NCI-H1436 treated with DMSO at 0.1 percent for 48 hours (cell line): Measurements from ENCODE around the gene PUM1.

Source experiments
- DNase-seq: peaks from one replicate; lab custom pipeline; 2025; lab: John Stamatoyannopoulos, UW

Gene PUM1

GRCh38 chr1:31029026-31029425 is 36.5 kb downstream of the PUM1 start:
- DNase-seq, result no peak

GRCh38 chr1:31027693-31028526 is 37.6 kb downstream of the PUM1 start:
- DNase-seq, result no peak

GRCh38 chr1:31022259-31022658 is 43.3 kb downstream of the PUM1 start:
- no peak for DNase-seq

GRCh38 chr1:31020007-31020790 is 45.3 kb downstream of the PUM1 start:
- no peak for DNase-seq

- DNase-seq, result no peak
Observed at GRCh38 chr1:31019401-31019800, 46.1 kb downstream of the PUM1 start.

GRCh38 chr1:31016868-31017267 is 48.6 kb downstream of the PUM1 start:
- no peak for DNase-seq

GRCh38 chr1:31013187-31013864 is 52.2 kb downstream of the PUM1 start:
- DNase-seq, result no peak

GRCh38 chr1:31012210-31012924 is 53.1 kb downstream of the PUM1 start:
- no peak for DNase-seq

- DNase-seq, result no peak
Observed at GRCh38 chr1:31011719-31012118, 53.8 kb downstream of the PUM1 start.

GRCh38 chr1:31010086-31010989 is 55.2 kb downstream of the PUM1 start:
- DNase-seq, result no peak

- DNase-seq, result no peak
Observed at GRCh38 chr1:31007462-31007991, 58.0 kb downstream of the PUM1 start.

- DNase-seq, result no peak
Observed at GRCh38 chr1:31006747-31007146, 58.8 kb downstream of the PUM1 start.

GRCh38 chr1:31005617-31006166 is 59.8 kb downstream of the PUM1 start:
- no peak for DNase-seq

- no peak for DNase-seq
Observed at GRCh38 chr1:31005198-31005597, 60.3 kb downstream of the PUM1 start.

GRCh38 chr1:31004231-31004621 is 61.3 kb downstream of the PUM1 start:
- DNase-seq, result no peak

- DNase-seq, result no peak
Observed at GRCh38 chr1:31003613-31004230, 61.8 kb downstream of the PUM1 start.

- DNase-seq, result no peak
Observed at GRCh38 chr1:31000301-31000700, 65.2 kb downstream of the PUM1 start.

- DNase-seq, result no peak
Observed at GRCh38 chr1:30998887-30999286, 66.6 kb downstream of the PUM1 start.

- no peak for DNase-seq
Observed at GRCh38 chr1:30998171-30998570, 67.3 kb downstream of the PUM1 start.

- no peak for DNase-seq
Observed at GRCh38 chr1:30997463-30998057, 68.0 kb downstream of the PUM1 start.
